A549 (cell line): ENCODE measurements around the gene MEAK7. TPM values are rescaled to one million over a fixed set of nuclear protein-coding genes. Genes with fewer than 3 reads are reported as not detected.

Experiments used
- ATAC-seq, 2 experiments: fragments of 200-7000 bp in 1 of 2; fragments of >200 bp in 1 of 2; cut with Nextera tagmentation in 1 of 2; cut with Tn5 transposase in 1 of 2; 3 replicates each; pipeline versions ENCODE4 v1.8.0 to v1.9.1; 2018 to 2020; ENCODE audit warnings: mild to moderate bottlenecking in 1 of 2, moderate library complexity in 1 of 2
- CTCF ChIA-PET: fragments of 300-600 bp; sonication (Branson Sonifier 250); formaldehyde crosslinking; extraction: SDS; loops from one replicate; lab custom pipeline; 2021; ENCODE audit warnings: antibody characterized with exemption, inconsistent platforms; lab: Yijun Ruan, JAX
- POLR2A ChIA-PET: fragments of 350-600 bp; formaldehyde crosslinking; extraction: SDS; loops from one replicate; lab custom pipeline; 2021; ENCODE audit warnings: antibody characterized with exemption, inconsistent platforms; lab: Yijun Ruan, JAX
- DNase-seq, 2 experiments: peaks; one replicate each; pipeline versions ENCODE4 v3.0.0 to v3.0.0-alpha.2; 2011 to 2016; ENCODE audit warnings: low read depth in 1 of 2, low spot score in 1 of 2
- FAIRE-seq: peaks from 2 replicates; lab custom pipeline; 2011; peaks lifted over from hg19 to GRCh38; lab: Jason Lieb, UNC
- H3K27ac ChIP-seq, 2 experiments: fragments of >200 bp; sonication (Bioruptor Twin); formaldehyde crosslinking; 3 replicates each; pipeline ENCODE4 v1.5.1; 2016 to 2017
- H3K4me1 ChIP-seq: fragments of >200 bp; sonication (Bioruptor Twin); formaldehyde crosslinking; 3 replicates; pipeline ENCODE4 v1.6.1; 2016
- H3K4me2 ChIP-seq: fragments of >200 bp; sonication (Bioruptor Twin); formaldehyde crosslinking; 3 replicates; pipeline ENCODE4 v1.6.1; 2016
- H3K4me3 ChIP-seq: fragments of >200 bp; sonication (Bioruptor Twin); formaldehyde crosslinking; 3 replicates; pipeline ENCODE4 v1.5.1; 2016
- H3K9me3 ChIP-seq: fragments of >200 bp; sonication (Bioruptor Twin); formaldehyde crosslinking; 3 replicates; pipeline ENCODE4 v1.6.1; 2016
- CBX2 ChIP-seq: fragments of 200-600 bp; sonication (generic); IDR thresholded peaks from 2 replicates; pipeline ENCODE4 v1.6.1; 2016; ENCODE audit warnings: low read depth, mild to moderate bottlenecking, borderline replicate concordance
- CBX8 ChIP-seq: fragments of 200-600 bp; sonication (generic); IDR thresholded peaks from 2 replicates; pipeline ENCODE4 v1.6.1; 2016
- CEBPB ChIP-seq, 2 experiments: fragments of >200 bp in 1 of 2; sonication (Bioruptor Twin) in 1 of 2; formaldehyde crosslinking in 1 of 2; IDR thresholded peaks; 2 replicates each; pipeline ENCODE4 v1.6.1; 2012 to 2016
- CHD2 ChIP-seq: fragments of 150-350 bp; IDR thresholded peaks from 2 replicates; pipeline ENCODE4 v1.6.1; 2014; ENCODE audit warnings: low read length; ENCODE audit not compliant: partially characterized antibody
- ELK1 ChIP-seq: fragments of 150-350 bp; IDR thresholded peaks from 2 replicates; pipeline ENCODE4 v1.6.1; 2014; ENCODE audit warnings: low read depth, mild to moderate bottlenecking, low read length
- ESRRA ChIP-seq: fragments of 150-350 bp; IDR thresholded peaks from 2 replicates; pipeline ENCODE4 v1.6.1; 2014; ENCODE audit warnings: mild to moderate bottlenecking, low read length, borderline replicate concordance
- FOSL2 ChIP-seq, 2 experiments: fragments of 450-650 bp in 1 of 2; fragments of >200 bp in 1 of 2; sonication (Bioruptor Twin) in 1 of 2; formaldehyde crosslinking; IDR thresholded peaks; 2 replicates each; pipeline versions ENCODE4 v1.5.0 to v1.6.1; 2016 to 2020; ENCODE audit warnings: mild to moderate bottlenecking in 1 of 2, moderate library complexity in 1 of 2
- FOXS1 ChIP-seq: fragments of 250-450 bp; sonication (Bioruptor Pico); IDR thresholded peaks from 2 replicates; pipeline ENCODE4 v1.5.0; 2020; ENCODE audit warnings: mild to moderate bottlenecking, moderate library complexity
- HMGXB4 ChIP-seq: fragments of 250-450 bp; sonication (Bioruptor Pico); IDR thresholded peaks from 2 replicates; pipeline ENCODE4 v1.5.0; 2021; ENCODE audit warnings: mild to moderate bottlenecking, moderate library complexity, borderline replicate concordance
- HOXB13 ChIP-seq: fragments of 250-450 bp; sonication (Bioruptor Pico); IDR thresholded peaks from 2 replicates; pipeline ENCODE4 v1.5.0; 2020; ENCODE audit warnings: low read depth, mild to moderate bottlenecking, moderate library complexity
- JUN ChIP-seq, 2 experiments: fragments of >200 bp; sonication (Bioruptor Twin); formaldehyde crosslinking; IDR thresholded peaks; 2 replicates in 1 of 2; 3 replicates in 1 of 2; pipeline ENCODE4 v1.6.1; 2016 to 2017
- JUNB ChIP-seq: fragments of >200 bp; sonication (Bioruptor Twin); formaldehyde crosslinking; IDR thresholded peaks from 2 replicates; pipeline ENCODE4 v1.6.1; 2016
- KDM5A ChIP-seq: fragments of 200-600 bp; sonication (generic); IDR thresholded peaks from 2 replicates; pipeline ENCODE4 v1.6.1; 2016; ENCODE audit warnings: antibody characterized with exemption, mild to moderate bottlenecking
- MAFK ChIP-seq: fragments of 450-650 bp; IDR thresholded peaks from 2 replicates; pipeline ENCODE4 v1.6.1; 2014; ENCODE audit not compliant: partially characterized antibody
- MAZ ChIP-seq: fragments of 150-350 bp; IDR thresholded peaks from 2 replicates; pipeline ENCODE4 v1.6.1; 2014; ENCODE audit warnings: antibody characterized with exemption, low read depth, low read length, borderline replicate concordance
- NFE2L2 ChIP-seq: fragments of 150-350 bp; conservative IDR thresholded peaks from 2 replicates; pipeline ENCODE4 v1.6.1; 2014; ENCODE audit warnings: low read length
- NR3C1 ChIP-seq: fragments of >200 bp; sonication (Bioruptor Twin); formaldehyde crosslinking; IDR thresholded peaks from 3 replicates; pipeline ENCODE4 v1.6.1; 2017
- PHF8 ChIP-seq: fragments of 200-600 bp; sonication (generic); IDR thresholded peaks from 2 replicates; pipeline ENCODE4 v1.6.1; 2016; ENCODE audit warnings: low read depth, mild to moderate bottlenecking, antibody characterized with exemption, moderate library complexity, borderline replicate concordance
- POLR2AphosphoS2 ChIP-seq: conservative IDR thresholded peaks from 2 replicates; pipeline ENCODE4 v1.6.1; 2012; ENCODE audit warnings: low read length, improper control_type of control experiment, inconsistent platforms
- RARB ChIP-seq: fragments of 250-450 bp; sonication (Bioruptor Pico); IDR thresholded peaks from 2 replicates; pipeline ENCODE4 v1.8.0; 2021; ENCODE audit warnings: mild to moderate bottlenecking, moderate library complexity
- RCOR1 ChIP-seq: fragments of 150-350 bp; IDR thresholded peaks from 2 replicates; pipeline ENCODE4 v1.6.1; 2014; ENCODE audit warnings: antibody characterized with exemption, low read length, low read depth
- SREBF2 ChIP-seq: fragments of 450-650 bp; IDR thresholded peaks from 2 replicates; pipeline ENCODE4 v1.6.1; 2014; ENCODE audit warnings: mild to moderate bottlenecking, moderate library complexity
- TP53 ChIP-seq: fragments of 250-450 bp; sonication (Bioruptor Pico); IDR thresholded peaks from 2 replicates; pipeline ENCODE4 v1.5.0; 2021; ENCODE audit warnings: mild to moderate bottlenecking, moderate library complexity
- USF2 ChIP-seq: fragments of 450-650 bp; IDR thresholded peaks from 2 replicates; pipeline ENCODE4 v1.6.1; 2014; ENCODE audit warnings: antibody characterized with exemption
- WGBS: methylation state at CpG from one replicate; pipeline ENCODE4 v1.1.6; 2017; ENCODE audit errors: missing lambda C conversion rate; 5-methylcytosine and 5-hydroxymethylcytosine counted together
- polyA plus RNA-seq, 4 experiments: library from polyadenylated mRNA; depleted of rRNA in 3 of 4; stranded (reverse); fragments of >200 nt; fragmentation: RNase III in 1 of 4; extraction: RNeasy Plus Mini Kit Qiagen cat#74134 plus additional on column Dnase treatment in 1 of 4; gene quantifications; 2 replicates in 3 of 4; 3 replicates in 1 of 4; pipeline ENCODE4 v1.2.3, GENCODE V29; 2011 to 2017

MEAK7 gene
- polyA plus RNA-seq, 2 of the 4 experiments (the other 2 are of a cell fraction), result 26.2 to 30.5 TPM

- H3K27ac ChIP-seq, result no peak overlapping the region
- peaks cover 20% of the 10 kb centered on the region for H3K4me1 ChIP-seq
- POLR2A ChIA-PET, result interaction anchor here (0.7 to 1.2 kb wide), 2 partner anchors 109 to 234 kb away, joined by 3 to 4 read pairs; partner anchors contain the start of gene COTL1
- 88% methylated on average over 17 of the region's 20 CpGs for WGBS
- TF ChIP-seq KDM5A, result no peak
- TF ChIP-seq CHD2, result no peak
- TF ChIP-seq JUNB, result no peak
- TF ChIP-seq CBX2, result no peak
- TF ChIP-seq USF2, result no peak
- TF ChIP-seq PHF8, result no peak
- TF ChIP-seq ESRRA, result no peak
- TF ChIP-seq CBX8, result no peak
- no peak for TF ChIP-seq RARB (CRISPR knock-in tag)
- TF ChIP-seq MAZ, result no peak
- no peak for TF ChIP-seq ELK1
- TF ChIP-seq POLR2AphosphoS2, result no peak
- TF ChIP-seq HMGXB4 (CRISPR knock-in tag), result no peak
- TF ChIP-seq MAFK, result no peak
- no peak for TF ChIP-seq CEBPB (IDR thresholded peaks at IDR 0.05)
- no peak for TF ChIP-seq FOXS1 (CRISPR knock-in tag)
- TF ChIP-seq RCOR1, result no peak
- TF ChIP-seq JUN (IDR thresholded peaks at IDR 0.05), result no peak
- FAIRE-seq (no peak), DNase-seq (no peak), ATAC-seq (no peak)
- H3K4me3 ChIP-seq, result no peak overlapping the region
- no peak overlapping the region for H3K4me2 ChIP-seq
- CTCF ChIA-PET, result interaction anchor here (0.7 to 20.3 kb wide), 8 partner anchors 14 to 230 kb away, joined by 3 to 284 read pairs (median 10); partner anchors contain the start of gene COTL1
- H3K9me3 ChIP-seq, result no peaks in the 10 kb centered on the region
These were observed 4.8 kb upstream of the MEAK7 start for GRCh38 chr16:84509032-84509950.

GRCh38 chr16:84508502-84508901 is 4.0 kb upstream of the MEAK7 start:
- no peak overlapping the region for H3K4me2 ChIP-seq
- H3K4me3 ChIP-seq, result no peak overlapping the region
- ChIA-PET CTCF (interaction anchor here (0.7 to 20.3 kb wide), 10 partner anchors 14 to 324 kb away, joined by 3 to 284 read pairs (median 4); partner anchors contain the start of gene COTL1), POLR2A (interaction anchor here (0.6 to 1.2 kb wide), 2 partner anchors 110 to 242 kb away, joined by 3 read pairs; partner anchors contain the start of gene COTL1)
- FAIRE-seq (no peak), DNase-seq (no peak), ATAC-seq (no peak)
- peaks cover 23% of the 10 kb centered on the region for H3K4me1 ChIP-seq
- H3K27ac ChIP-seq, result no peak overlapping the region
- H3K9me3 ChIP-seq, result no peaks in the 10 kb centered on the region
- WGBS, result 84% methylated on average over 8 of the region's 8 CpGs
- TF ChIP-seq NFE2L2 (no peak), SREBF2 (no peak), HMGXB4 (CRISPR knock-in tag) (no peak), HOXB13 (CRISPR knock-in tag) (no peak), TP53 (CRISPR knock-in tag) (no peak), FOSL2 (IDR thresholded peaks at IDR 0.05) (no peak), FOSL2 (CRISPR knock-in tag; IDR thresholded peaks at IDR 0.05) (no peak), NR3C1 (no peak)
